HL-60 (cell line): ENCODE measurements around the gene NEK2.

Source experiments
- CTCF ChIP-seq: IDR thresholded peaks from one replicate; pipeline ENCODE4 v1.5.1; 2011; ENCODE audit warnings: low read length, control low read depth, inconsistent platforms; ENCODE audit not compliant: insufficient read depth
- GABPA ChIP-seq: IDR thresholded peaks from 2 replicates; pipeline ENCODE4 v1.6.1; 2012; ENCODE audit warnings: low read depth

GRCh38 chr1:211628417-211628816 lies 47.0 kb downstream of the NEK2 start:
- TF ChIP-seq CTCF = no peak
- TF ChIP-seq GABPA = no peak
